HEK293 (cell line): ENCODE data around the gene GPR107.
A peak's percentile ranks its signal among the peaks of the same experiment; 100 is the strongest.

ENCODE experiments used
- CTCF ChIA-PET: fragments of 350-600 bp; formaldehyde crosslinking; extraction: SDS; loops from one replicate; lab custom pipeline; 2021; ENCODE audit warnings: antibody characterized with exemption; lab: Yijun Ruan, JAX
- POLR2A ChIA-PET: fragments of 300-600 bp; formaldehyde crosslinking; extraction: SDS; loops from one replicate; lab custom pipeline; 2020; ENCODE audit warnings: antibody characterized with exemption, inconsistent platforms; lab: Yijun Ruan, JAX
- H3K27ac ChIP-seq: fragments of 200-500 bp; sonication (Bioruptor generic); 2 replicates; pipeline ENCODE4 v1.5.1; 2014; ENCODE audit warnings: low read depth, low read length, control low read depth, inconsistent platforms; ENCODE audit errors: extremely low read depth
- H3K36me3 ChIP-seq, 2 experiments: fragments of 200-500 bp in 1 of 2; sonication (Bioruptor generic) in 1 of 2; 1 replicate in 1 of 2; 2 replicates in 1 of 2; pipeline ENCODE4 v1.5.1; 2014 to 2017; ENCODE audit warnings: inconsistent platforms in 2 of 2, low read length in 2 of 2; ENCODE audit not compliant: control insufficient read depth in 2 of 2, insufficient read depth in 1 of 2
- H3K4me1 ChIP-seq: fragments of 200-500 bp; sonication (Bioruptor generic); 2 replicates; pipeline ENCODE4 v1.5.1; 2014; ENCODE audit warnings: mild to moderate bottlenecking, low read length, inconsistent platforms; ENCODE audit not compliant: control insufficient read depth, insufficient read depth
- H3K4me3 ChIP-seq: 2 replicates; pipeline ENCODE4 v1.5.1; 2011; ENCODE audit warnings: low read depth, mild to moderate bottlenecking, control low read depth, low read length, moderate library complexity
- H3K9me3 ChIP-seq: fragments of 200-500 bp; sonication (Bioruptor generic); 2 replicates; pipeline ENCODE4 v1.5.1; 2014; ENCODE audit warnings: low read depth, low read length, inconsistent platforms; ENCODE audit not compliant: control insufficient read depth, insufficient read depth
- CTCF ChIP-seq: fragments of 450-650 bp; formaldehyde crosslinking; IDR thresholded peaks from 2 replicates; pipeline ENCODE4 v1.5.1; 2016; ENCODE audit warnings: missing biosample characterization, missing genetic modification characterization
- PATZ1 ChIP-seq: fragments of 450-650 bp; formaldehyde crosslinking; IDR thresholded peaks from 2 replicates; pipeline ENCODE4 v1.5.1; 2016; ENCODE audit warnings: missing biosample characterization, missing genetic modification characterization
- PBX3 ChIP-seq: sonication (generic); formaldehyde crosslinking; IDR thresholded peaks from 2 replicates; pipeline ENCODE4 v1.8.1; 2022; ENCODE audit warnings: mild to moderate bottlenecking, moderate library complexity, missing genetic modification reagents
- PRDM1 ChIP-seq: fragments of 450-650 bp; formaldehyde crosslinking; IDR thresholded peaks from 2 replicates; pipeline ENCODE4; 2016; ENCODE audit warnings: missing biosample characterization, missing genetic modification characterization
- PRDM10 ChIP-seq: fragments of 450-650 bp; formaldehyde crosslinking; IDR thresholded peaks from 2 replicates; pipeline ENCODE4 v1.5.1; 2016; ENCODE audit warnings: missing biosample characterization, missing genetic modification characterization
- SCRT1 ChIP-seq: fragments of 450-650 bp; formaldehyde crosslinking; IDR thresholded peaks from 2 replicates; pipeline ENCODE4 v1.5.1; 2016; ENCODE audit warnings: missing biosample characterization, missing genetic modification characterization, borderline replicate concordance
- SCRT2 ChIP-seq: fragments of 450-650 bp; formaldehyde crosslinking; IDR thresholded peaks from 2 replicates; pipeline ENCODE4 v1.5.1; 2016; ENCODE audit warnings: missing biosample characterization, missing genetic modification characterization
- SP7 ChIP-seq: fragments of 450-650 bp; formaldehyde crosslinking; IDR thresholded peaks from 2 replicates; pipeline ENCODE4 v1.5.1; 2016; ENCODE audit warnings: missing biosample characterization, missing genetic modification characterization
- ZBTB17 ChIP-seq: fragments of 450-650 bp; formaldehyde crosslinking; IDR thresholded peaks from 2 replicates; pipeline ENCODE4 v1.5.1; 2016; ENCODE audit warnings: missing biosample characterization, missing genetic modification characterization
- ZFP41 ChIP-seq: fragments of 450-650 bp; formaldehyde crosslinking; IDR thresholded peaks from 2 replicates; pipeline ENCODE4 v1.5.1; 2016; ENCODE audit warnings: missing biosample characterization, missing genetic modification characterization, borderline replicate concordance
- ZIC2 ChIP-seq: fragments of 450-650 bp; formaldehyde crosslinking; IDR thresholded peaks from 2 replicates; pipeline ENCODE4 v1.5.1; 2016; ENCODE audit warnings: missing biosample characterization, missing genetic modification characterization
- ZNF132 ChIP-seq: fragments of 450-650 bp; formaldehyde crosslinking; IDR thresholded peaks from 2 replicates; pipeline ENCODE4 v1.5.1; 2017; ENCODE audit warnings: missing biosample characterization, missing genetic modification characterization, borderline replicate concordance
- ZNF16 ChIP-seq: fragments of 450-650 bp; formaldehyde crosslinking; IDR thresholded peaks from 2 replicates; pipeline ENCODE4 v1.5.1; 2016; ENCODE audit warnings: low read depth, missing biosample characterization, missing genetic modification characterization
- ZNF24 ChIP-seq: fragments of 450-650 bp; formaldehyde crosslinking; IDR thresholded peaks from 2 replicates; pipeline ENCODE4 v1.5.1; 2016; ENCODE audit warnings: missing biosample characterization, missing genetic modification characterization
- ZNF394 ChIP-seq: fragments of 450-650 bp; formaldehyde crosslinking; IDR thresholded peaks from 2 replicates; pipeline ENCODE4 v1.5.1; 2016; ENCODE audit warnings: missing biosample characterization, missing genetic modification characterization, mild to moderate bottlenecking, moderate library complexity, borderline replicate concordance
- ZNF510 ChIP-seq: fragments of 450-650 bp; formaldehyde crosslinking; IDR thresholded peaks from 2 replicates; pipeline ENCODE4 v1.5.1; 2018; ENCODE audit warnings: mild to moderate bottlenecking, missing genetic modification characterization, missing biosample characterization; ENCODE audit not compliant: insufficient replicate concordance
- ZNF629 ChIP-seq: fragments of 450-650 bp; formaldehyde crosslinking; IDR thresholded peaks from 2 replicates; pipeline ENCODE4 v1.5.1; 2017; ENCODE audit warnings: missing biosample characterization, missing genetic modification characterization
- ZNF654 ChIP-seq: fragments of 450-650 bp; formaldehyde crosslinking; IDR thresholded peaks from 2 replicates; pipeline ENCODE4 v1.5.1; 2016; ENCODE audit warnings: low read depth, missing biosample characterization, missing genetic modification characterization
- ZNF660 ChIP-seq: fragments of 450-650 bp; IDR thresholded peaks from 2 replicates; pipeline ENCODE4 v1.5.1; 2018; ENCODE audit warnings: missing biosample characterization, mild to moderate bottlenecking, missing genetic modification characterization
- ZNF76 ChIP-seq: fragments of 450-650 bp; formaldehyde crosslinking; IDR thresholded peaks from 2 replicates; pipeline ENCODE4; 2016; ENCODE audit warnings: low read depth, missing biosample characterization, missing genetic modification characterization, borderline replicate concordance
- ZSCAN4 ChIP-seq: fragments of 450-650 bp; formaldehyde crosslinking; IDR thresholded peaks from 2 replicates; pipeline ENCODE4 v1.5.1; 2017; ENCODE audit warnings: missing biosample characterization, missing genetic modification characterization

The GPR107 gene

GRCh38 chr9:130107234-130107861 is 53.6 kb downstream of the GPR107 start:
- Histone ChIP-seq H3K36me3 (peaks cover 9 to 59% of the 10 kb centered on the region in 2 experiments), H3K27ac (no peak overlapping the region), H3K9me3 (no peaks in the 10 kb centered on the region)
- CTCF ChIA-PET, result interaction anchor here (0.5 to 14.1 kb wide), 67 partner anchors 9 to 653 kb away, joined by 3 to 217 read pairs (median 5); partner anchors contain the start of genes C9orf78, GPR107, HMCN2 and USP20
- TF ChIP-seq ZNF510 (tag by site-specific recombination), result no peak
- TF ChIP-seq ZNF76 (tag by site-specific recombination), result no peak
- no peak for TF ChIP-seq ZFP41 (tag by site-specific recombination)
- TF ChIP-seq ZNF394 (tag by site-specific recombination), result 0 out of 2 replicates have a peak, but pooled peaks have one; percentile 27
- peak; percentile 50; the same call in 1 of the 2 replicates for TF ChIP-seq ZIC2 (tag by site-specific recombination)
- 0 out of 2 replicates have a peak, but pooled peaks have one; percentile 32 for TF ChIP-seq ZNF24 (tag by site-specific recombination)
- TF ChIP-seq ZSCAN4 (tag by site-specific recombination), result no peak
- TF ChIP-seq ZNF16 (tag by site-specific recombination), result no peak
- TF ChIP-seq SCRT1 (tag by site-specific recombination), result peak; percentile 52; the same call in 1 of the 2 replicates
- TF ChIP-seq PBX3 (CRISPR knock-in tag), result no peak
- no peak for TF ChIP-seq ZNF132 (tag by site-specific recombination)
- TF ChIP-seq ZBTB17 (tag by site-specific recombination), result peak; percentile 28; the same call in 1 of the 2 replicates
- TF ChIP-seq ZNF629 (tag by site-specific recombination), result no peak
- peak; percentile 66; the same call in 1 of the 2 replicates for TF ChIP-seq CTCF (tag by site-specific recombination)
- 0 out of 2 replicates have a peak, but pooled peaks have one; percentile 56 for TF ChIP-seq ZNF660
- peak; percentile 8; the same call in 1 of the 2 replicates for TF ChIP-seq PRDM1 (tag by site-specific recombination)
- TF ChIP-seq PATZ1, result peak; percentile 62; the same call in 1 of the 2 replicates
- peak; percentile 97 for TF ChIP-seq ZNF654
- 0 out of 2 replicates have a peak, but pooled peaks have one; percentile 41 for TF ChIP-seq PRDM10 (tag by site-specific recombination)
- 0 out of 2 replicates have a peak, but pooled peaks have one; percentile 20 for TF ChIP-seq SP7 (tag by site-specific recombination)
- peak; percentile 89 for TF ChIP-seq SCRT2 (tag by site-specific recombination)
- TF ChIP-seq, all 188 proteins: peak for 13
- no peaks in the 10 kb centered on the region for H3K4me1 ChIP-seq
- POLR2A ChIA-PET, result no interaction called here
- no peak overlapping the region for H3K4me3 ChIP-seq
